Inferior parietal cortex (tissue), 1 donor: ENCODE data around the gene FCN1.

Source experiments
- DNase-seq: peaks from one replicate; pipeline ENCODE4 v3.0.0-alpha.2; 2016; ENCODE audit errors: extremely low spot score

FCN1 gene

DNA sequence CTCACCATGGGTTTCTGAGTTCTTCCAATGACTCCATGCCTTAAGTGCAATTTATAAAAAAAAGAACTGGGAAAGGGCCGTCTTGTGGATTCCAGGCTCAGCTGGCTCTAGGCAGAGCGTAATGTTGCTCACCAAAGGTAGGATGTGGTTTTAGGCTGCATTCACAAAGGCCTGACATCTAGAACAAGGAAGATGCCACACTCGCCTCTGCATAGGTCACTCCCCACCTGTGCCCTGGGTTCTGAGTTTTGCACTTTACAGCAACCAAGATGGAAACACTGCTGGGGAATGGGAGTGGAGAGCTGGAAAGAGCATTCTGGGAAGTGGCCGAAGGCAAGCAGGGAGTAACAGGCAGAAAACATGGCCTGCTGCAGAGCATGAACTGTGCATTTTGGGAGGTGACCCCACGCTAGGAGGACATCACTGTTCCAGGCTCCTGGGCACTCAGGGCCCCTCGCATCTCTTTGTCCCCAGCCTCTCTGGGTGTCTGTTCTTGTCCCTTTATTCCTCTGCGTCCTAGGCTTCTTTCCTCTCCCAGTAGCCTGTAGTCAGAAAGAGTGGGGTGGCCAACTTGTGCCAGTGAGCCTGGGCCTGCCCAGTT lies 24.8 kb downstream of the FCN1 start:
- no peak for DNase-seq

DNA sequence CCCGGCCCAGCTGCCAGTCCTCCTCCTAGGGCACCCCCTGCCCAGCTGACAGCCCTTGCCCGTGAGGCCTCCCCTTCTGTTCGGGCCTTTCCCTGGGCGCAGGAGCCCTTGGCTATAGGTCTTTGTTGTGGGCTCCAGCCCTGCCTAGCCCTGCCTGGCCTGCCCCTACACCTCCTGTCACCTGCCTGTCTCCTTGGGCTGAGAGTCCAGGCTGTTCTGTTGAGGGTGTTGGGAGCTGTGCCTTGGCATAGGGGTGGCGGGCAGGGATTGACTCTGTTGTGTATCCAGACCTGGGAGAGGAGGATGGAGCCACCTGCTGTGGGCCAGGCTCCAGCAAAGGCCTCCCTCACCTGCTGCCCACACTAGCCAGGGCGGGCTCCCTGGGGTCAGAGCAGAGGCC lies 25.5 kb downstream of the FCN1 start:
- DNase-seq = no peak

DNA sequence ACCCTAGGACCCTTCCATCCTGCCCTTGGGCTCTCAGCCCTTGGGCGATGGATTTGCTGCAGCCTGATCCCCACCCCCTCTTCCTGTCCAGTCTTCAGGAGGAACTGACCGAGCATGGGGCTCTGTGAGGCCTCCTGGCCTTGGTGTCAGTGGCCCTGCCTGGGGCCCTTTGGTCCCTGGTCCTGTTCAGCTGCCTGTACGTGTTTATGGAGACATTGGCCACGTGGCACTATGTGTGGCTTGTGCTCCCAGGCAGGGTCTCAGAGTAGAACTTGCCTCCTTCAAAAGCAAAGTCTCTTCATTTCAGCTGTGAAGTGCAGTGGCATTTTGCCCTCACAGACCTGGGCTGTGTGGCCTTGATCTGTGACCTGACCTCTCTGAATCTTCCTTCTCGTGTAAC lies 26.0 kb downstream of the FCN1 start:
- no peak for DNase-seq

DNA sequence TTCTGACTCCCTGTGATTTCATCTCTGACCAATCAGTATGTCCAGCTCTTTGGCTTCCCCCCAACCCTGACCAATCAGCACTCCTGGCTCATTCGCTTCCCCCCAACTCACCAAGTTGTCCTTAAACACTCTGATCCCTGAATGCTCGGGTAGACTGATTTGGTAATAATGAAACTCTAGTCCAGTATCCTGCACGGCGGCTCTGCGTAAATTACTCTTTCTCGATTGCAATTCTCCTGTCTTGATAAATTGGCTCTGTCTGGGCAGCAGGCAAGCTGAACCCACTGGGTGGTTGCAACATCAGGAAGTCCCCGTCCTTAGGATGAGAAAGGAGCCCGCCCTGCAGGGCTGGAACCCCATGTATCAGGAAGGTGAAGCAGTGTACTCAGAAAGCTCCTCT lies 26.7 kb downstream of the FCN1 start:
- DNase-seq = no peak

DNA sequence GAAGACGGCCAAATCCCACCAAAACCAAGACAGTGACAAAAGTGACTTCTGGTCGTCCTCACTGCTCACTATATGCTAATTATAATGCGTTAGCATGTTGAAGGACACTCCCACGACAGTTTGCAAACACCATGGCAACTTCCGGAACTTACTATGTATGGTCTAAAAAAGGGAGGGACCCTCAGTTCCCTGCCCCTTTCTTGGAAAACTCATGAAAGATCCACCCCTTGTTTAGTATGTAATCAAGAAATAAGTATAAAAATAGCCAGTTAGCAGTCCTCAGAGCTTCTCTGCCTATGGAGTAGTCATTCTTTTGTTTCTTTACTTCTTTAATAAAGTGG lies 27.6 kb downstream of the FCN1 start:
- no peak for DNase-seq

DNA sequence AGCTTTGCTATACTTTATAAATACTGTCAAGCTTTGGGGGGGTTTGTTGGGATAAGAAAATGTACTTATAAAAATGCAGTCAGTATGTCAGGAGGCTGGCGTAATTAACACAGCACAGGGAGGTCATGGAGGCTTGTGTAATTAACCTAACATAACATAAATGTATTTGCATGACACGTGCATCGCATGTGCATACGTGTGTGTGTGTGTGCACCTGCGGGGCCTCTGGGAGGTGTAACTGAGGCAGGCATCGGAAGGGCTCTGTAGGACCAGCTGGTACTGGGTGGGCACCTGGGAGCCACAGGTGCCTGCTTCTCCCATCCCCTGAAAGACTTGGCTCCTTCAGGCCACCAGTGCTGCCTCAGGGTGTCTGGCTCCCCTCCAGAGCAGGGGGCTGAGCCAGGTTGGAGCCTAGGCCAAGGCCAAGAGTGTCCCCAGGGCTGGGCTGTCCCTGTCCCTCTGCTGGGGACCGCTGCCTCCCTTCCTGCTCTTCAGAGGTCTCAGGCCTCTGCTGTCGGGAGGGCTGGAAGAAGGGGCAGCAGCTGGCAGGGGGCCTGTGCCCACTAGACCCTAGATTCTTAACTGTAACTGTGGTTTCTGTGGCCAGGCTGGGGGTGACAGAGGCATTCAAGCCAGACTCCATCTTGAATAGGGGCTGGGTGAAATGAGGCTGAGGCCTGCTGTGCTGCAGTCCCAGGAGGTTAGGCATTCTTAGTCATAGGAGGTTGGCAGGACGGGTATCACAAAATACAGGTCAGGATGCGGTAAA lies 28.1 kb downstream of the FCN1 start:
- no peak for DNase-seq

DNA sequence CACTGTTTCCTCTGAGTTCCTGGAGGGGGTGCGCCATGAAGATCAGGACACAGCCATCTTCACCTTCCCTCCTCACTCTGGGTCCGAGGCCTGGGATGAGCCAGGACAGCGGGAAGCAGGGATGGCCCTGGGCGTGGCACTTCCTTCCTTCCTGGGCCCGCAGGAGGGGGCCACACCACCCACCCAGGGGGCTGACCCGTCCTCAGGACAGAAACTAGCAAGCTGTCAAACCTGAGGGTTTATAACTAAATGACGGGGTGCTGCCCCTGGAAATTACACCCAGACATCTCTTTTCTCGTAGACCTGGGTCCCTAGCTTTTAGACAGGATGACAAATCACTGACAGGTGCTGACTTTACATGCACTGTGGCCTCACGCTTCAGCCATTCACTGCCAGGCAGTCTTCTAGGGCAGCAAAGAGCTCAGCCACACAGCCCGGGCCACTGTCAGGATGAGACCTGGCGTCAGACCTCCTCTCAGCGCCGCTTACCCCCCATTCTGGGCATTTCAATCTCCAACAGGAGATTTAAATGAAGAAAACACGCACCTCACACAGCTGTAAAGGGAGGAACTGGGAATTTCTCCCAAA lies 29.0 kb downstream of the FCN1 start:
- no peak for DNase-seq

DNA sequence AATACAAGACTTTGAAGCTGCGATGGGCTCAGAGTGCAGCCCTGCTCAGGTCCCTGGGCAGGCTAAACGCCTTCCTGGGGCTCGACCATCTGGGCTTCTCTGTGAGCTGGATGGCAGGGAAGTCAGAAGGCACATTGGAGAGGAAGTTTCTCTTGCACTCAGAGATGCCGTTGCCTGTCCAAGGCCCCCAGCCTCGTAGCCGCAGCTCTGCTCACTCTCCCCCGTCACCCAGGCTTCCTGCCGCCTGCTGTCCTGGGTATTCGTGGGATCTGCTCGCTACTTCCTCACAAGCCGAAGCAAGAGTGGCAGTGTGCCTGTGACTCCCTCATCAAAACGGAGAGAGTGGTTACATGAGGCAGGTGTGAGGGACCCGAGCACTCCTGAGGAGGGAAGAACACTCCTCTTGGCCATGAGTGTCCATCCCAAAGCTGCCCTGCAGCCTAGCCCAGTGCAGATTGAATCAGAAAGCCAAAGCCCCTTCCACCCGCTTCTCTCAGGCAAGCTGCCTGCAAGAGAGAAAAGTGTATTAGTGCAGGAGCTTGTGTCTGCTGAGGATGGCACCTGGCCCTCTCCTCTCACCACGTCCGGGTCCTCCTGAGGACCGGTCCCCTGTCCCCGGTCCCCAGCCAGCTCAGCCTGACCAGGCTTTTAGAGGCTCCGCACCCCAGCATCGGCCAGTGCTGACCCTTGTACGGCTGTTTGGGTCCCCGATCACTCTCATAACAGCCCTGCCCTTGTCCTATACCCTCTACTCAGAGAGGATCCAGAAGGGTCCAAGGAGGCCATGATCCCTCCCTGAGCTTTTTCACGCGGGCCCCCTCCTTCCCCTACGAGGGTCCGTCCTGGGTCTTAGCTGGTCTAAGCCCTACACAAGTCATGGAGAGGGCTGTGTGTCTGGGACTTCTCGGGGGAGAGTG lies 29.8 kb downstream of the FCN1 start:
- no peak for DNase-seq

DNA sequence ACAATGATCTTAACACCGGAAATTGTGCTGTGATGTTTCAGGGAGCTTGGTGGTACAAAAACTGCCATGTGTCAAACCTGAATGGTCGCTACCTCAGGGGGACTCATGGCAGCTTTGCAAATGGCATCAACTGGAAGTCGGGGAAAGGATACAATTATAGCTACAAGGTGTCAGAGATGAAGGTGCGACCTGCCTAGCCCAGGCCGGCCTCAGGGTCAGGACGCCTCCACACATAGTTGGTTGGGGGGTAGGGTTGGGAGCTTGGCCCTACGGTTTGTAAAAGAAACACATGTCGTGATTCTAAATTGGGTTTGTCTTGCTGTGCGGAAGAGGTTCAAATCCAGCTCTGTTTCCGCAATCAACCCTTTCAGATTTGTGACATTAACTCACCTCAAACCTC lies 30.5 kb downstream of the FCN1 start:
- no peak for DNase-seq

DNA sequence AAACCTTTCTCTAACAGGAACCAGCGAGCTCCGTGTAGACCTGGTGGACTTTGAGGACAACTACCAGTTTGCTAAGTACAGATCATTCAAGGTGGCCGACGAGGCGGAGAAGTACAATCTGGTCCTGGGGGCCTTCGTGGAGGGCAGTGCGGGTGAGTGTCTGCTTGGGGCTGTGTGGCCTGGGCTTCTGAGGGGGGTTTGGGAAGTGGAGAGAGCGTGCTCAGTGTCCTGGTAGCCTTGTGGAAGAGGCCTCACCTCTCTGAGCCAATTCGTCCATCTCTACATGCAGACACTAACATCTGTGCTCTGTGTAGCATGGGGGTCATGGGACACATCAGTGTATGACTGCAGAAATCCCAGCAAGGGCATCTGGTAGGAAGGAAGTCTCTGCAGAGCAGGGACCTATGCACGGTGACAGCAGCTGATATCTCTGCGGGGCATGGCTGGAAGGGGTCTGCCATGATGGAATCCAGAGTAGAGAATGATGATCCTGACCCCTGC lies 31.2 kb downstream of the FCN1 start:
- DNase-seq = no peak

DNA sequence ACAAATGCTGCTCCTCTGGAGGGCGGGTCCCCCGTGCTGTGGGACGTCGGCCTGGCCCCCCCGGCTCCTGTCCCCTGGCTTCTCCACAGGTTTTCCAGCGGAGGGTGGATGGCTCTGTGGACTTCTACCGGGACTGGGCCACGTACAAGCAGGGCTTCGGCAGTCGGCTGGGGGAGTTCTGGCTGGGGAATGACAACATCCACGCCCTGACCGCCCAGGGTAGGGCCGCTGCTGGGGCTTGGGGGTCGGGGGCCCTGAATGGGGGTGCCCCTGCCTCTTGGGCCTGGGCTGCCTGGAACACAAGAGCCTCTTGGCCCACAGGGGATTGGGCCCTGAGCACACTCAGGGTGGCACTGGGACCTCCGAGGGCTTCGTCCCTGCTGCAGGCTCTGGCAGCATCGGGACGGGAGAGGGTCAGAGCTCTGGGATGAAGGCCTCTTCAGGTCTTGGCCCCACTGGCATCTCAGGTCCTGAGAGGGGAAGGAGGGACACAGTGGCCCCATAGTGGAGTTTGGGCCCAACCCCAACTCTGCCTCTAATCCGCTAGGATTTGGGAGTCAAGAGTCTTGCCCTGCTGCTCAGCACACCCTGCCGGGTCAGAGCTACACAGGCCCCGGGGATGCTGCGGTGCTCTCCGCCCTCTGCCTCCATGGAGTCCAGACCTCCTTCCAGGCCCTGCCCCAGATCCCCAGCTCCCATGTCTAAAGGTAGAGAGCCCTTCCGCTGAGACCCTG lies 31.9 kb downstream of the FCN1 start:
- DNase-seq = no peak

DNA sequence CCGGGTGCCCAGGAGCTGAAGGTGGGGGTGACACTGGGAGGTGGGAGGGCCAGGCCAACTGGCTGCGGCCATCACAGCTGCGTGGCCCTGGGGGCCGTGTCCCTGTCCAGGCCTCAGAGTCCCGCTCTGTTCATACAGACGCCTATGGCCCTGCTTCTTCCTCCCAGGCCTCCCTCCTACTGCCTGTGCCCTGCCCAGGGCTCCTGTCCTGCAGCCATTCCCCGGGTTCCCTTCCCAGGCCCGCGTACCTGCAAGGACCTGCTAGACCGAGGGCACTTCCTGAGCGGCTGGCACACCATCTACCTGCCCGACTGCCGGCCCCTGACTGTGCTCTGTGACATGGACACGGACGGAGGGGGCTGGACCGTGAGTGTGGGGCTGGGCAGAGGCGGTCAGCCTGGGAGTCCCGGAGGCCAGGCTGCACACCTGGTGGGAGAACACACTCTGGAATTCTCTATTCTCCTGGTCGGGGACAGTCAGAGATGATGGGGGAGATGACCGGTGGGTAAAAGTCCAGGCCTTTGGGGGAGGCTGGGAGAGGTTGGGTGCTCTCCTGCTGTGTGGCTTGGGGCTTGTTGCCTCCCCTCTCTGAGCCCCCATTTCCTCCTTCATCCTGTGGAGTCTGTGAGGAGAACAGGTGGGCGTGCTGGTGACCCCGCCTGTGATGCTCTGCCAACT lies 32.6 kb downstream of the FCN1 start:
- DNase-seq = no peak

DNA sequence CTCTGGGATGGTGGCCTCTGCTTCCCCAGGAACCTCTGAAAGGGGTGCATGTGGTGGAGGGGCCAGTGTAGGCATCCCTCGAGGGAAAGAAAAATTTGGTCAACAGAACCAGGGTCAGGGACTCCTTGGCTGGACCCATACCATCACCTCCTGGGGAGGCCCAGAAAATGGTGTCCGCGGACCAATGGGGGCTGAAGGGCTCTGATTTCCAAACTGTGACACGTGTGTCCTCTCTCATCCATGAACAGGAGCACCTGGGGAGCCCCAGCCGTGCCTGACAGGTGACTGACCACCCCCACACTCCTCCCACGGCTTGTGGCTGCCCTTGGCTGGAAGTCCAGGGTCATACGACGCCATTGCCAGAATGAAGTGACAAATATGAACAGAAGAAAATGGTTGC lies 33.2 kb downstream of the FCN1 start:
- no peak for DNase-seq

DNA sequence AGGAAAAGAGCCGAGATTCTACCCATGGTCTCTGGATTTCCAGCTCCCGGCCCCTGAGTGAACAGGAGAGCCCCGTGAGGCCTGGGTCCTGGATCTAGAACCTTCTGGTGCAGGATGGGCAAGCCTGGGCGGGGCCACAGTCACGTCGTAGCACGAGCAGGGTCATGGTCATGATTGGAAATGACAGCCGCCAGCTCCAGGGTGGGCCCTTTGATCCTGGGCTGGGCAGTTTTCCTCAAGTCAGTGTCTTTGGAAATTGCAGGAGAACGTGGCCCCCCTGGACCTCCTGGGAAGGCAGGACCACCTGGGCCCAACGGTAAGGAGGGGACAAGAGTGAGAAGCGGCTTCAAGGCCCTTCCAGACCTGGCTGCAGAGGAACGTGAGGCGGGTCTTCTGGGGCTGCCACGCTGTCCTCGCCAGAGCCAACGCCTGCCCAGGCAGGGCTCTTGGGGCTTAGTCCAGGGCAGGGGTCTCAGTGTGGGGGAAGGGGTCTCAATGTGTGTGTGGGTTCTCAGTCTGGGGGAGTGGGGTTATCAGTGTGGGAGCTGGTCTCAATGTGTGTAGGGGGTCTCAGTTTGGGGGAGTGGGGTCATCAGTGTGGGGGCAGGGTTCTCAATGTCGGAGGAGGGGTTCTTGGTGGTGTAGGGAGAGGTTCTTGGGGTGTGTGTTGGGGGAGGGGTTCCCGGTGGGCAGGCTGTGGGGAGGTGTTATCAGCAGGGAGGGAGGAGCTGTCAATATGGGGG lies 34.5 kb downstream of the FCN1 start:
- no peak for DNase-seq

DNA sequence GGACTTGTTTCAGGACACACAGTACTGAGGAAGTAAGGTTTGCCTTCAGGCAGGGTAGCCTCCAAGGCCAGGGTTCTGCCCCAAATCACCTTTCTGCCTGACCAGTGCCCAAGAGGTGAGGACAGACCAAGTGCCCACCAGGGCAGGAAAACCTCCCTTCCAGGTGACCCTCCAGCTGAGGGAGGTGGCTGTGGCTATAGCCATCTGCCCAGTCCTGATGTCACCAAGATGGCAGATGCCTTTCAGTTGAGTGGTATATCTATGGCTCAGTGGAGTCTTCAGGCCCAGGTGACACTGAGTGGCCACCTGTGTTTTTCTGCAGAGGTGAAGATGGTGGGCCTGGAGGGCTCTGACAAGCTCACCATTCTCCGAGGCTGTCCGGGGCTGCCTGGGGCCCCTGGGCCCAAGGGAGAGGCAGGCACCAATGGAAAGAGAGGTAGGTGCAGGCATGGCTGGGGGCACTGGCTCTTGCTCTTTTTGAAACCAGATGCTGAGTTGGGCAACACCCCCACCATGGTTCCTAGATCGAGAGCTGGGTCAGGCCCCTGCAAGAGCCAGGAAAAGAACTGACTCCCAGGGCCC lies 35.4 kb downstream of the FCN1 start:
- no peak for DNase-seq

DNA sequence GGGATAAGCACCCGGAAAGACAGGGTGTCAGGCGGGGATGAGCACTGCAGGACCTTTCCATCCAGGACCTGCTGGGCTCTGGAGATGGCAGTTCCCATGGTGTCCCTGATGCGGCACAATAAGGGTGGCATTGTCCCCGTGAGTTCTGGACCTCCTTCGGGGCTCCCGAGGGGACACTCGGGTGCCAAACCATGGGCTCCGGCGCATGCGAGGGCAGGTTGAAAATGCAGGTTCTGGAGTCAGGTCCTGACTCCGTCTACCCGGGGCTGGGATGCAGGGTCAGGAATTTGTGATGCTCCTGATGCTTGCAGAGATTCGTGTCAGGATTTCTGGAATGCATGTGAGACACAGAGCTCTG lies 36.4 kb downstream of the FCN1 start:
- DNase-seq = no peak

DNA sequence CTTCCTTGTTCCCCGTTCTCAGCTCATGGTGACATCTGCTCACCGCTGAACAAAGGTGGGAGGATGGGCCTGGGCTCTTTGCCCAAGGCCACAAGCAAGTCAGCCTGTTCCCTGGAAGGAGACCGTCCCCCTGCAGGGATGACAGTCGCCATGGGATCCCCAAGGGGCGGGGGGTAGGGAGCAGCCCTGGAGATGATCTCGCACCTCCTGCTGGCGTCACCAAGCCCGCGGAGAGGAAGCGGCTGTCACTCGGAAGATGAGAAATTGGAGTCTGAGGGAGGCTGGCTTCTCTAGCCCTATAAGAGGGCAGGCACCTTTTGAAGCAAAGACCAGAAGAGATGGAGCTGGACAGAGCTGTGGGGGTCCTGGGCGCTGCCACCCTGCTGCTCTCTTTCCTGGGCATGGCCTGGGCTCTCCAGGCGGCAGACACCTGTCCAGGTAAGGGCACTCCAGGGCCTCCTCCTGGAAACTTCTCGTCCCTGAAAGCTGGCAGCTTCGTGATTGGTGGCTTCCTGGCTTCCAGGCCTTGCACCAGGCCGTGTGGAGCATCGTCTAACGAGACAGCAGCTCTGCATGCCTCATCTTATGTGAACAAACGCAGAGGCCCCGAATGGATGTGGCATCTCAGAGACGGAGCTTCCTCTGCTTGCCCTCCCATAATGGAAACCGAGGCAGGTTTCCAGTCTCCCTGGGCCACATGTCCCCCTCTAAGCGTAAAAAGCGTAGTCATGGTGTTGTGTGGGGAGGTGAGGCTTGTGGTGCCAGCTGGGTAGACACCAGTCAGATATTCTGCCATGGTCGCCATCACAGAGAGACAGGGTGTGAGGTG lies 37.0 kb downstream of the FCN1 start, which contains the start of gene FCN2:
Gene FCN2, plus strand, starts transcription at position 327 of the 829 bp plus-strand sequence. Its CDS starts 12 bp downstream, at position 339.
- DNase-seq = no peak

DNA sequence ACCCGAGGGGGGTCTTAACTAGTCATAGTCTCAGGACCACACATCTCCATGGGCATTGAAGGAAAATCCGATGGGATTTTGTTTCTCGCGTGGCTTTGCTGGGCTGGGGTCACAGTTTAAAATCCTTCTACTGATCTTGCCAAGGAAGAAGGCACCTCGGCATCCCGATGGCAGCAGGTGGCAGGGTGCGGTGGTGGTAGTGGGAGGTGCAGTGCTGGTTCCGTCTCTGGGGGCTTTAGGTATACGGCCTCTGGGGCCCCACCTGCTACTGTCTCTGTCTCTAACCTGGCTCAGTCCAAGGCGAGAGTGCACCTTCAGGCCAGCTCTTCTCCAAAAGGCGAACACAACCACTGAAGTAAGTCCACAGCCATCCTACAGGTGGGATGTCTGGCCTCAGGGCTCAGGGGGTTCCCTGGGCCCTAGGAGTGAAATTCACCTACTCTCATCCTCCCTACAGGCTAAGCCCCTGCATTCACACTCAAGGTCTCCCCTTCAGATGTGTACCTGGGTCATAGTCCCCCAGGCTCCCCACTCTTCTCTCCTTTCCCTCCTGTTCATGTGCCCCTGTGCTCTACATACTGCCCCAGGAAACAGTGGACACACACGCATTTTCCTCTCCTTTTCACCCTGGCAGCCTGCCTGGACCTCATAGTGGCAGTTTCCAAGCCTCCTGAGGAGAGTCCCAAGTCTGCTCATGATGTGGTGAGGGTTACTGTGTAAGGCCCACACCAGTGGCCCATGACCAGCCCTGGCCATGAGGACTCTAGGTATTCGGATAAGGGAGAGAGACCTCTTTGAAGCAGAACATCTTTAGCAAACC lies 37.8 kb downstream of the FCN1 start:
- no peak for DNase-seq
